ENCODE measurements around the gene MCF2L.
"Not testable (repeated sequence)": the region's sequence is repeated elsewhere in the genome, so short reads cannot be mapped to it uniquely, and the experiment has no call there.

MCF2L gene

DNA sequence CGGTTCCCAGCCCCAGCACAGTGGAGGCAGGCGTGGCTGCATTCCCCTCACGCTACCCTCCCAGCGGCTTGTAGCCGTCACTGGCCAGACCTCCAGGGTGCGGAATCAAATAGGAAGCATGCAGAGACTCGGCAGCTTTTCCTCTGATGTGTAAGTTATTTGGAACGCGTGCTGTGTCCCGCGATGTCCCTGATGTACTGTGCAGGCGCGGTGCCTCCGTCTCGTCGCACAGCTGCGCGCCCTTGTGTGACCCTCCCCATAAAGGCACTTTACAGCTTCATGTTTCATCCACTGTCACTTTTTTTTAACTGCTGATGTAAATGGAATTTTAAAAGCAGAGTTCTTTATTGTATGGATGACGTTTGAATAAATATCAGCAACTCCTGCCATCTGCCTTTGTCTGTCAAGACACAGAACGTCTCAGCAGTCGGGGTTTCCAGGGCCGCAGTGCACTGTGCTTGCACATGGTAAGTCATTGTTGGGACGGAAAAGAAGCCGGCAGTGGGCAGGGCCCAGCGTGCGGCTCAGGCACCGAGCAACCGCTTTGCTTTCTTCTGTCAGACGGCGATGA, 129.2 kb downstream of the MCF2L start:
- DNase-seq: no peak

DNA sequence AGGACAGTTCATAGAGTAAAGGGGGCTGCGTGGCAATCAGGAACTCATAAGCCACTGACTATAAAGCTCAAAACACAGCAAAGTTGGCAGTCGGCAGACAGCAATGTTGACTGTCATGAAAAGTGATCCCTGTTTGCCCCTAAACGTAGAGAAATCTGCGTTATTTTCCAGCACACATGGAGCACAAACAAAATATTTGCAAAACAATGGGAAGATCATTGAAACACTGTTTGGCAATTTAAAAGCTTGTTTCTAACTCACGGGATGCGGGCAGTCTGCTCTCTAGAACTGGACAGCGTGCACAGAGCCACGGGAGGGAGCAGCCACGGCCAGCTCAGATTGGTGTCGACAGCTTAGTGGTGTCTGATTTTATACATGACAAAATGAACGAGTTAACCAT, 130.1 kb downstream of the MCF2L start:
- no peak for DNase-seq

DNA sequence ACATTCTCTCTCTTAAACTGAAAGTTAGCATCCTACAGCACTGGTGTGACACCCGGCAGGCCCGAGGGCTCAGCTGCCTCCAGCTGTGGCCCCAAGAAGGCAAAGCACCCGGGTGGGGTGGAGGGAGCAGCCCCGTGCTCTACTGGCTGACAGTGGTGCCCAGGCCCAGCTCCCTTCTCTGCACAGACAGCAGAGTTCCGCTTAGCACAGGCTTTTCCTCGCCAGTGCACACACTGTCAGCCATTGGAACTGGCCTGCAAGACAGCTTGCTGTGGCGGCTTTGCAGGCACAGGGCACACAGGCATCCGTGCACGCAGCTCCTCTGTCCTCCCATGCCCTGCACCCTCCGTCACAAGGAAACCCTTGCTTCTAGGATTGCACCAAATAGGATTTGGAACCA, 133.3 kb downstream of the MCF2L start:
- DNase-seq: not testable (repeated sequence)

DNA sequence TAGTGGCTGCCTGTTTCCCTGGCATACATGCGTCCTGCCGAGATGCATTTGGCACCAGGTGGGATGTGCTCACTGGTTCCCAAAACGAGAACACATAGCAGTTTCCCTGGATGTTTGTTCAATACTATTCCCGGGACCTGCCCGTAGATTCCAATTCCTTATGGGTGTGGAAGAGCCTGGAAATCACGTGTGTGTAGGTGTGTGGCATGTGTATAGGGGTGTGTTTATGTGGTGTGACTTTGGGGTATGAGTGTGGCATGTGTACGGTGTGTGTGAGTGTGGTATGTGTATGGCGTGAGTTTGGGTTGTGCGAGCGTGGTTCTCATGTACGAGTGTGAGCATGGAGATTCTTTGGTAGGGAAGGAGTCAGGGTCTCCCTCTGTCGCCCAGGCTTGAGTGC, 133.7 kb downstream of the MCF2L start:
- DNase-seq: no peak

DNA sequence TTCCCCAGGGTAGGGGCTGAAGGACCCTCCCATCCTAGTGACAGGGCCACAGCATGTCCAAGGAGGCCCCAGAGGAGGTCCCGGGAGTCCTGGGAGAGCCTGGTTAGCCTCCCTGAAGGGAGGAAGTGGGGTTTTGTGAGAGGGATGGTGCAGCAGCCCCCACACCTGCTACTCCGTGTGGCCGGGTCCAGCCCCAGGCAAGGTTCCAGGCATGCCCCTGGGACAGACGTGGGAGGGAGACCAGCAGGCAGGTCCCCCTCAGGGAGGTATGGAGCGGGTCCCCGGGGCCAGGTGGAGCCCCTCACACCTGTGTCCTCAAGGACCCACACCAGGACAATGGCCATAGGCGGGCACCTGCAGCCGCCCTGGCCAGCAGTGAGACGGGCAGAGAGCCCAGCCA, 134.6 kb downstream of the MCF2L start:
- no peak for DNase-seq

DNA sequence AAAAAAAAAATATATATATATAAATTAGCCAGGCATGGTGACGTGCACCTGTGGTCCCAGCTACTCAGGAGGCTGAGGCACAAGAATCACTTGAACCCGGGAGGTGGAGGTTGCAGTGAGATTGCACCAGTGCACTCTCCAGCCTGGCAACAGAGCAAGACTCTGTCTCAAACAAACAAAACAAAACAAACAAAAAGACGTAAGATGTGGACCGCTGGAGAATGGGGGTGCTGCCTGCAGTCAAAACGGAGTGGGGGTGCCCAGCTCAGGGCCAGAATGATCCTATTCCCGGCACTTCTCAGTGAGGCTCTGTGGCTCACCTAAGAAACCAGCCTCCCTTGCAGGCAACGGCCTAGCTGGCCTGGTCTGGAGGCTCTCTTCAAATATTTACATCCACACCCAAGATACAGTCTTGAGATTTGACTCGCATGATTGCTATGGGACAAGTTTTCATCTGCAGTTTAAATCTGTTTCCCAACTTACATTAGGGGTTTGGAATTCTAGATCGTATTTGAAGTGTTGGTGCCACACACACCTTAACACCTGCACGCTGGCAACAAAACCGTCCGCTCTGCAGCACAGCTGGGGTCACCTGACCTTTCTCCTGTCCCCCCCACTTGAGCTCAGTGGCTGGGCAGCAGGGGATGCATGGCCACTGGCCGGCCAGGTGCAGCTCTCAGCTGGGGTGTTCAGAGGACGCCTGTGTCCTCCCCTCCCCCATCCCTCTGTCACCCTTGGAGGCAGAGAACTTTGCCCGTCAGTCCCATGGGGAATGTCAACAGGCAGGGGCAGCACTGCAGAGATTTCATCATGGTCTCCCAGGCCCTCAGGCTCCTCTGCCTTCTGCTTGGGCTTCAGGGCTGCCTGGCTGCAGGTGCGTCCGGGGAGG, 136.3 kb downstream of the MCF2L start, which contains the start of gene F7:
TSS of gene F7 (plus strand) at position 760 of the 889 bp plus-strand sequence. CDS start at position 811, 51 bp downstream.
- DNase-seq: no peak

DNA sequence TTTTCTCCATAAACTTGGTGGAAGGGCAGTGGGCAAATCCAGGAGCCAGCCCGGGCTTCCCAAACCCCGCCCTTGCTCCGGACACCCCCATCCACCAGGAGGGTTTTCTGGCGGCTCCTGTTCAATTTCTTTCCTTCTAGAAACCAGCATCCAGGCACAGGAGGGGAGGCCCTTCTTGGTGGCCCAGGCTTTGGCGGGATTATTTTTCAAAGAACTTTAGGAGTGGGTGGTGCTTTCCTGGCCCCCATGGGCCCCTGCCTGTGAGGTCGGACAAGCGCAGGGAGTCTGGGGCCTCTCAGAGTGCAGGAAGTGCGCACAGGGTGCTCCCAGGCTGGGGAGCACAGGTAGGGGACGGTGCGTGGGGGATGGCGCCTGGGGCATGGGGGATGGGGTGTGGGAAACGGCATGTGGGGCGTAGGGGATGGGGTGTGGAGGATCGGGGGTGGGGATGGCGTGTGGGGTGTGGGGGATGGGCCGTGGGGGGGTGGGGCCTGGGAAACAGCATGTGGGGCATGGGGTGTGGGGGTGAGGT, 137.0 kb downstream of the MCF2L start:
- no peak for DNase-seq

DNA sequence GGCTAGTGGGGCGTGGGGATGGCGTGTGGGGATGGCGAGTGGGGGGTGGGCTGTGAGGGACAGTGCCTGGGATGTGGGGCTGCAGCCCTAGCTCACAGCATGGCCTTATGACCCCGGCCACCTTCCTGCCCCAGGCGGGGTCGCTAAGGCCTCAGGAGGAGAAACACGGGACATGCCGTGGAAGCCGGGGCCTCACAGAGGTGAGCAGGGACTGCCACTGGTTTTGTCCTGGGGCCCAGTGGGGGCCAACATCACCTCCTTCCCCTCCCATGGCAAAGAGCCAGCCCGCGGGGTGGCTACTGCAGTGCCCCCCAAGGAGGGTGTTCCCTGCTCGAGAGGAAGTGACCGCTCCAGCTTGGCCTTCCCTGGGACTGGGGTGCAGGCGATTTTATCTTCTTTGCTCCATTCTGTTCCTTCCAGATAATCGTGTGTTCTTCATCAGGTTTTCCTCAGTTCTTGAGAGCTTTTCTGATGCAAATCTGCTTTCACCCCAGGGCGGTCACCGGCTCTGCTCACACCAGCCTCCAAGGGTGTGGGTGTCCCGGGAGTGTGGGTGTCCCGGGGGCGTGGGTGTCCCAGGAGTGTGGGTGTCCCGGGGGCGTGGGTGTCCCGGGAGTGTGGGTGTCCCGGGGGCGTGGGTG, 137.8 kb downstream of the MCF2L start:
- no peak for DNase-seq

DNA sequence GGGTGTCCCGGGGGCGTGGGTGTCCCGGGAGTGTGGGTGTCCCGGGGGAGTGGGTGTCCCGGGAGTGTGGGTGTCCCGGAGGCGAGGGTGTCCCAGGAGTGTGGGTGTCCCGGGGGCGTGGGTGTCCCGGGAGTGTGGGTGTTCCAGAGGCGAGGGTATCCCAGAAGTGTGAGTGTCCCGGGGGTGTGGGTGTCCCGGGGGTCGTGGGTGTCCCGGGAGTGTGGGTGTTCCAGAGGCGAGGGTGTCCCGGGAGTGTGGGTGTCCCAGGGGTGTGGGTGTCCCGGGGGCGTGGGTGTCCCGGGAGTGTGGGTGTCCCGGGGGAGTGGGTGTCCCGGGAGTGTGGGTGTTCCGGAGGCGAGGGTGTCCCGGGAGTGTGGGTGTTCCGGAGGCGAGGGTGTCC, 139.5 kb downstream of the MCF2L start:
- DNase-seq: not testable (repeated sequence)

DNA sequence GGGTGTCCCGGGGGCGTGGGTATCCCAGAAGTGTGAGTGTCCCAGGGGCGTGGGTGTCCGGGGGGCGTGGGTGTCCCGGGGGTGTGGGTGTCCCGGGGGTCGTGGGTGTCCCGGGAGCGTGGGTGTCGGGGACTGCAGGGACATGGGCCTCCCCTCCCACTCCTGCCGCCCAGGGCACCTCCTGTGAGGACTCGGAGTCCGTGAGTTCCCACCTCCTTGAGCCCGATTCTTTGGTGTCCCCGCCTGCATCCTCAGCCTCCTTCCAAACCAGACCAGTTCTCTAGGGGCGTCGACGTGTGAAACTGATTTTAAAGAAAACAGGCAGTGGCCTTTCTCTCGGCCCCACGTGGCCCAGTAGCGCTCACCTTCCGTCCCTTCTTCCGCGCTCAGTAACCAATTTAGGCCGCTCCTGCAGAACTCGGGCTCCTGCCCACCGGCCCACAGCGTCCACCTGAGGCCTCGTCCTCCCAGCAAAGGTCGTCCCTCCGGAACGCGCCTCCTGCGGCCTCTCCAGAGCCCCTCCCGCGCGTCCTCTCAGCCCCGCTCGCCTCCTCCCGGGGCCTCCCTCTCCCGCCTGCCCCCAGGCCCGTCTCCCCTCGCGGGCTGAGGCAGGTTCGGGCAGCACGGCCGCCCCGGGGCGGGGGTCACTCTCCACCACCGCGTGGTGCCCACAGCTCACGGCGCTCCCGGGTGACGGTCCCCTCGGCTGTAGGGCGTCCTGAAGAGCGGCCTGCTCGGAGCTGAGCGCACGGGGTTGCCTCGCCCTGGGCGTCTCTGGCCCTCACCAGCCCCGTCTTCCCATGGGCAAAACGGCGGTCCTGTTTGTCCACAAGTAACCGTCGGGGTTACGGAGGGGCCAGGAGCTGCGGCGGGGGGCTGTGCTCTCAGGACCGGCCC, 140.4 kb downstream of the MCF2L start:
- no peak for DNase-seq

DNA sequence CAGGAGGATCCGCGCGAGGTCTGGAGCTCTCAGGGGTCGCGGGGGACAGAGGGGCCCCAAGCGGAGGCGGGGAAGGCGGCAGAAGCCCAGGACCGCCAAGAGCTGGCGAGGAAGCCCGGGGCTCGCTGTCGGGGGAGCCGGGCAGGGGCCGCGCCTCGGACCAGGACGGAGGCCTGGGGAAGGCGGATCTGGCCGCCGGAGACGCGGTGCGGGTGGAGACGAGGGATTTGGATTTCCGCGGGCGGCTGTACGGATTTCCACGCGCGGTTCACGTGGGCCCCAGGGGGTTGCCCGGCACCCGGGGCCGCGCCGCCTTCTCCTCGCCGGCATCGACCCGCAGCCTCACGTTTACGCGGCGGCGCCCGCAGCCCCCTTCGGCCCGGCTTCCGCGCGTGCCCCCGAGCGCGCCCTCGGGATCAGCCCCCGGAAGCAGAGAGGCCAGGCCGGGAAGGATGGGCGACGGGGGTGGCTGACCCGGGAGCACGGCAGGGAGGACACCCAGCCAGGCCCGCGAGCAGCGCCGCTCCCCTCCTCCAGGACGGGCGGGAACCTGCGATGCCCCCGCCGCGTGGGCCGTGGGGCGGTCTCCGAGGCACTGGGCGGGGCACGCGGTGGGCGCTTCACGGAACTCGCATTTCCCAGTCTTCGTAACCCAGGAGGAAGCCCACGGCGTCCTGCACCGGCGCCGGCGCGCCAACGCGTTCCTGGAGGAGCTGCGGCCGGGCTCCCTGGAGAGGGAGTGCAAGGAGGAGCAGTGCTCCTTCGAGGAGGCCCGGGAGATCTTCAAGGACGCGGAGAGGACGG, 141.2 kb downstream of the MCF2L start:
- no peak for DNase-seq

DNA sequence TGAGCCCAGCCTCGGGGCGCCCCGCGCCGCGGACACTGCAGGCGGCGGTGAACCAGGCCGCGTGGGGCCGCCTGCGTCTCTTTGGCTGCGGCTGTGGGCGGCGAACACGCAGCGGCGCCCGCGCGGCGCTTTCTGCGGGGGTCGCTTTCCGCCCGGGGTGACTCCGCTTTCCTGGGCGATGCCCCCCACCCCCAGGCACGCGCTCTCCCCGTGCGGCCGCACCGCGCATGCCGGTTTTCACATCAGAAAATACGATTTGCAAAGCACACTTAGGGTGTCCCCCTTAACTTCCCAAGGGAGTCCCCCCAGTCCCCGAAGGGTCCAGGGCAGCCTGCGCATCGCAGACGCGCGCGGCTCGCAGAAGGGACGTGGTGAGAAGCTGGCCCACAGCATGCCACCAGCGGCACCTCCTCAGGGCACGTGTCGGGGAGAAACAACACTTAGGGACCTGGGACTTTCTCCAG, 141.9 kb downstream of the MCF2L start:
- DNase-seq: no peak

DNA sequence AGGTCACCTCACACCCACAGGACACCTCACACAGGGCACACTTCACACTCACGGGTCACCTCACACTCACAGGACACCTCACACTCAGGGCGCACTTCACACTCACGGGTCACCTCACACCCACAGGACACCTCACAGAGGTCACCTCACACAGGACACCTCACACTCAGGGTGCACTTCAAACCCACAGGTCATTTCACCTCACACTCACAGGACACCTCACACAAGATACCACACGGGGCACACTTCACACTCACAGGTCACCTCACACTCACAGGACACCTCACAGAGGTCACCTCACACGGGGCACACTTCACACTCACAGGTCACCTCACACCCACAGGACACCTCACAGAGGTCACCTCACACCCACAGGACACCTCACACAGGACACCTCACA, 142.8 kb downstream of the MCF2L start:
- DNase-seq: not testable (repeated sequence)

DNA sequence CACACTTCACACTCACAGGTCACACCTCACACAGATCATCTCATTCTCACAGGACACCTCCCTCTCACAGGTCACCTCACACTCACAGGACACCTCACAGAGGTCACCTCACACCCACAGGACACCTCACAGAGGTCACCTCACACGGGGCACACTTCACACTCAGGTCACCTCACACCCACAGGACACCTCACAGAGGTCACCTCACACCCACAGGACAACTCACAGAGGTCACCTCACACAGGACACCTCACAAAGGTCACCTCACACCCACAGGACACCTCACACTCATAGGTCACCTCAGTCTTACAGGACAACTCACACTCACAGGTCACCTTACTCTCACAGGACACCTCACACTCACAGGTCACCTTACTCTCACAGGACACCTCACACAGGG, 143.5 kb downstream of the MCF2L start:
- DNase-seq: not testable (repeated sequence)

DNA sequence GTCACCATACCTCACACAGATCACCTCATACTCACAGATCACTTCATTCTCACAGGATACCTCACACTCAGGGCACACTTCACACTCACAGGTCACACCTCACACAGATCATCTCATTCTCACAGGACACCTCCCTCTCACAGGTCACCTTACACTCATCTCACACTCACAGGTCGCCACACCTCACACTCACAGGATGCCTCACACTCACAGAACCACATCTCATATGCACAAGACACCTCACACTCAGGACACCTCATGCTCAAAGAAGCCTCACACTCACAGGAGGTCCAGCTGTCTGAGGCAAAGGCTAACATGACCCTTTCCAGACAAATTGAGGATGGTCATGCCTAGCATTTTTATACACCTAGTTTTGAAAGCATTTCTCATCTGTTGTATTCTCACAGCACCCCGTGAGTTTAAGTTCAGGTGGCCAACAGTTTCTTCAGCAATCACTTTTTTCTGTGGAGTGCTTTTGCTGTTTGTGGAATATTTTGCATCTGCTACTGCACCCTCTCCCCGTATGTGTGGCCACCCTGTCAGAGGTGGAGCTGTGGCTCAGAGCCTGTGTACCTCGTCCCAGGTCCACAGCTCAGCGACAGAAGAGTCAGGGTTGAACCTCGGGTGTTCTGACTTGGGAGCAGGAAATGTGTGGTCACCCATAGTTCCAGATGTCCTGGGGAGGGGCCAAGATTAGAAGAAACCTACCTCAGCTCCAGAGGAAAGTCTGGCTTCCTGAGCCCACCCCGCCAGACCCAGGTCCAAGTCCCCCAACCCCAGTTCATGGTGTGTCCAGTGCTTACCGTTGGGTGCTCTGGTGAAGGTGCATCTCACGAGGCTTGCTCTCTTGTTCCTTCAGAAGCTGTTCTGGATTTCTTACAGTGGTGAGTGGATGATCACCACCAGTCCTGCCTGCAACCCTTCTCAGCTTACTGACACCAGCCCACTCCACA, 144.2 kb downstream of the MCF2L start:
- no peak for DNase-seq

DNA sequence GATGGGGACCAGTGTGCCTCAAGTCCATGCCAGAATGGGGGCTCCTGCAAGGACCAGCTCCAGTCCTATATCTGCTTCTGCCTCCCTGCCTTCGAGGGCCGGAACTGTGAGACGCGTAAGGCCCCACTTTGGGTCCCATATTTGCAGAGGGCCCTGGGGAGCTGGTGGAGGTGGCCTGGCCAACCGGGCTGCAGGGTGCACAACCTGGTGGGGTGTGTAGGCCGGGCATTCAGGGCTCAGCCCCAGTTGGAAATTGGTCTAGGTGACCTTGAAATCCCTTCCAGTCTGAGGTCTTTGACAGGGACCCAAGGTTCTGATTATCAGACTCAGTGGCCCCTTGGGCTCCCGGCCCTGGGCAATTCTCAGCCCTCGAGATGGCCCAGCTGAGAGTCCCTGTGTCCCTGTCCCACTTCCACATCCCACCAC, 144.8 kb downstream of the MCF2L start:
- no peak for DNase-seq

DNA sequence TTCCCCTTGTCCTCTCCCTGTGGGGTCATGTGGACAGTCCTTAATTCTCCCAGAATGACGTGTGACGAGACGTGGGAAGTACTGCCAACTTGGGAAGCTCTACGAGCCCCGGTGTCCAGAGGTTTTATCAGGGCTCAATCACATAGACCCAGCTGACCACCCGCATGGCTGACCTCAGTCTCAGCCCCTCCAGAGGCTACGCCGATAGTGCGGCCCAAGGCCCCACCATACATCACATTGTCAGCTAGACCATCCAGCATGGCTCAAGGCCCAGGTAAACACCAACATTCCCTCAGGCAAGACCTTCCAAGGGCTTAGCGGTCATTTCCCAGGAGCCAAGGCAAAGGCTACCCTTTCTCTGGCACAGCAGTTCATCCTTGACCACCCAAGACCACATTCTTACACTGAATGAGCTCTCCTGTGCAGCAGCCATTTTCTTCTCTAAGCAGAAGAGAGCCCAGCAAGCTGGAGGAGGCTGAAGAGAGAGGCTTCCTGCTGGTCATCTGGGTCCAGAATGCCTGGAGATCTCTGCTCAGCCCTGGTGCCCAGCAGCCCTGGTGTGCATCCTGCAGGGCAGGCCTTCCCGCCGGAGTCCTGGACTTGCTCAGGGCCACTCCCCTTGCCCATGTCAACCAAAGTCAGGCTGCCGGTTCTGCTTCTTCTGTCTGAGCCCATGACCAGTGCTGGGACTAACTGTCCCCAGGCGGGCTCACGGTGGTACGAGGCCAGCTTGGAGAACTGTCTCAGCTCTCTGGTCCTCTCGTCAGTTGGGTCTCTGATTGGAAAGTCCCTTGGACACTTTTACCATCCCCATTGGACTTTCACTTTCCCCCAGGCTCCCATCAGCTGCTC, 145.7 kb downstream of the MCF2L start:
- no peak for DNase-seq

DNA sequence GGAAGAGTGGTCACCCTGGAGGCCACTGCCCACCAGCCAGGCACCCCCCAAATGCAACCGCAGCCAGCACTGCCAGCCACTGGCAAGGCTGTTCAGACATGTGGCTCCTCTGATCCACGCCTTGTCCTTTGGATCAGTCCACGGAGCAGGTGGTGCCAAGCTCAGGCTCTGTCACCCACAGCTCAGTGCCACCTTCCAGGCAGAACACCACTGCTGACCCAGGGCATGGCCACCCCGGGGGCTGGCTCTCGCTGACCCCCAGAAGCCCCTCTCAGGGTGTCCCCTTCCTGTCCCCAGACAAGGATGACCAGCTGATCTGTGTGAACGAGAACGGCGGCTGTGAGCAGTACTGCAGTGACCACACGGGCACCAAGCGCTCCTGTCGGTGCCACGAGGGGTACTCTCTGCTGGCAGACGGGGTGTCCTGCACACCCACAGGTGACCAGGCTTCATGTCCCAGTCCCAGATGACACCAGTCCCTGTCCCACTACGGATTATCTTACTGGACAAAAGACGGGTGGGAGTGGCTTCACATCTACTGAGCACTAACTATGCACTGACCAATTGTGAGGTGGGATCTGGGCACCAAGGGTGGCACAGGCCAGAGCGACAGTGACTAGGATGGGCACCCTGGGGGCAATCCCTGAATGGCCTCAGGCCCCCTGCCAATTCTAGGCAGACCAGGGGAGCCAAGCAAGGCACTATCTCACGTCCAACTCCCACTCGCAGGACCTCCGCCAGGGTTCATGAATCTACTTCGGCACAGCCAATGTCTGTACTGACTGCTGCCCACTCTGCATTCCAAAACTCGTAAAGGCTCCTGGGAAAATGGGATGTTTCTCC, 146.6 kb downstream of the MCF2L start:
- DNase-seq: no peak

Measured in T-helper 9 cell (primary cell).